ENCODE results near the gene MGAT4A. TPM values are rescaled to one million over a fixed set of nuclear protein-coding genes. Genes with fewer than 3 reads are reported as not detected.

Gene MGAT4A
- total and polyA plus RNA-seq, 10 of the 15 experiments (the other 5 are each of a cell fraction or from before 2014, with no cell fraction given) = 4.3 to 23.4 (median 13.6) TPM

- in situ Hi-C loops (cut with MboI) (no loop called here), intact Hi-C loops (cut with micrococcal nuclease; ENCODE audit: unreplicated experiment) (no loop called here)
- H3K79me2 ChIP-seq (ENCODE audit: control insufficient read depth, insufficient read depth, low read length) = no peaks in the 10 kb centered on the region
- no peak overlapping the region for H3K4me3 ChIP-seq
- FAIRE-seq (no peak), DNase-seq (ENCODE audit: low read depth, low spot score) (no peak), ATAC-seq (no peak)
- H3K9ac ChIP-seq (ENCODE audit: control insufficient read depth, insufficient read depth, low read length) = no peak overlapping the region
- CTCF ChIA-PET = interaction anchor here (0.7 kb wide), 1 partner anchor 11 kb away, joined by 3 read pairs; no protein-coding TSS in a partner anchor
- RAD21 ChIA-PET (ENCODE audit: unreplicated experiment) = no interaction called here
- WGBS (ENCODE audit: insufficient coverage, insufficient replicate concordance, low lambda C conversion rate, missing lambda C conversion rate) = 61% methylated on average over 5 of the region's 5 CpGs
- no peak overlapping the region for H3K4me2 ChIP-seq (ENCODE audit: control insufficient read depth, insufficient read depth)
- H3K27me3 ChIP-seq (replicated peaks in 1 of 2; ENCODE audit: control insufficient read depth in 2 of 2, insufficient read depth in 2 of 2, low read length in 1 of 2) = no peaks in the 10 kb centered on the region
- SMC1A ChIA-PET (ENCODE audit: uncharacterized antibody, unreplicated experiment) = interaction anchor here (0.8 kb wide), 2 partner anchors 11 to 104 kb away, joined by 3 read pairs; no protein-coding TSS in a partner anchor
- H3K27ac ChIP-seq (ENCODE audit: control insufficient read depth, insufficient read depth) = no peak overlapping the region
- BruUV-seq (replicated peaks) = no TSS peak
- H3K36me3 ChIP-seq (ENCODE audit: control insufficient read depth in 2 of 2, insufficient read depth in 2 of 2, low read length in 1 of 2) = no peaks in the 10 kb centered on the region
- H2AFZ ChIP-seq (ENCODE audit: control insufficient read depth, low read depth, low read length) = no peak overlapping the region
- no peaks in the 10 kb centered on the region for H4K20me1 ChIP-seq (ENCODE audit: control insufficient read depth, insufficient read depth)
- POLR2A ChIA-PET = no interaction called here
- peaks cover 4% of the 10 kb centered on the region; the same call in 2 of the 3 replicates for H3K9me3 ChIP-seq (replicated peaks; ENCODE audit: control insufficient read depth, insufficient read depth, low read length)
- TF ChIP-seq SIN3A (IDR thresholded peaks at IDR 0.05; ENCODE audit: low read depth, low read length) (no peak), ZBTB11 (CRISPR knock-in tag; IDR thresholded peaks at IDR 0.05) (no peak), ZBTB33 (IDR thresholded peaks at IDR 0.05) (no peak), PAX5 (IDR thresholded peaks at IDR 0.05; ENCODE audit: borderline replicate concordance, low read depth, low read length) (no peak), ZNF24 (IDR thresholded peaks at IDR 0.05) (no peak), EED (IDR thresholded peaks at IDR 0.05; ENCODE audit: low read depth) (no peak), MEF2B (IDR thresholded peaks at IDR 0.05; ENCODE audit: partially characterized antibody, poor library complexity, severe bottlenecking) (no peak), CUX1 (IDR thresholded peaks at IDR 0.05; ENCODE audit: insufficient replicate concordance, low read depth, low read length) (no peak), SRF (IDR thresholded peaks at IDR 0.05; ENCODE audit: low read depth in 2 of 2, low read length in 2 of 2) (no peak), CBX5 (IDR thresholded peaks at IDR 0.05; ENCODE audit: low read depth) (no peak), RBBP5 (conservative IDR thresholded peaks at IDR 0.05) (no peak), NBN (IDR thresholded peaks at IDR 0.05) (no peak), MTA3 (IDR thresholded peaks at IDR 0.05; ENCODE audit: borderline replicate concordance, low read length) (no peak)
- peaks cover 19% of the 10 kb centered on the region for H3K4me1 ChIP-seq (ENCODE audit: control insufficient read depth, insufficient read depth, low read length)
These were observed 14.1 kb downstream of the MGAT4A start for GRCh38 chr2:98716786-98717185.

Data from GM12878 (cell line).